IMR-90 (cell line): ENCODE measurements around the gene PCSK6. TPM values are rescaled to one million over a fixed set of nuclear protein-coding genes. Genes with fewer than 3 reads are reported as not detected.

ENCODE experiments used
- ATAC-seq: fragments of 200-7000 bp; cut with Tn5 transposase; 2 replicates; pipeline ENCODE4 v1.9.1; 2020; ENCODE audit warnings: low read depth, mild to moderate bottlenecking, moderate library complexity
- BruUV-seq: library from RNA; stranded (reverse); fragments of 400-500 nt; replicated peaks from 2 replicates; lab custom pipeline; 2021; lab: Mats Ljungman, UMichigan
- CTCF ChIA-PET: fragments of 300-600 bp; formaldehyde crosslinking; extraction: SDS; loops from one replicate; lab custom pipeline; 2021; ENCODE audit warnings: antibody characterized with exemption; lab: Yijun Ruan, JAX
- POLR2A ChIA-PET: fragments of 300-600 bp; sonication (Branson Sonifier 250); formaldehyde crosslinking; loops from one replicate; lab custom pipeline; 2022; ENCODE audit warnings: antibody characterized with exemption; ENCODE audit not compliant: unreplicated experiment; lab: Charles Lee
- DNase-seq: peaks from one replicate; pipeline ENCODE4 v3.0.0; 2013
- H2AFZ ChIP-seq: replicated peaks from 2 replicates; pipeline ENCODE3; 2013; ENCODE audit warnings: low read length, mild to moderate bottlenecking; ENCODE audit not compliant: poor library complexity
- H2AK5ac ChIP-seq: 2 replicates; pipeline ENCODE4 v1.6.1; 2013; ENCODE audit warnings: low read depth, low read length, inconsistent platforms
- H2AK9ac ChIP-seq: replicated peaks from 2 replicates; pipeline ENCODE3; 2013; ENCODE audit warnings: mild to moderate bottlenecking, low read depth, low read length, moderate library complexity; ENCODE audit not compliant: poor library complexity
- H2BK120ac ChIP-seq: 2 replicates; pipeline ENCODE4 v1.6.1; 2013; ENCODE audit warnings: low read depth, low read length, inconsistent platforms
- H2BK15ac ChIP-seq: 3 replicates; pipeline ENCODE4 v1.6.1; 2013; ENCODE audit warnings: low read depth, low read length, inconsistent platforms
- H2BK20ac ChIP-seq: 2 replicates; pipeline ENCODE4 v1.6.1; 2013; ENCODE audit warnings: low read depth, mild to moderate bottlenecking, inconsistent platforms, low read length, moderate library complexity
- H2BK5ac ChIP-seq: 2 replicates; pipeline ENCODE4 v1.6.1; 2013; ENCODE audit warnings: mild to moderate bottlenecking, low read depth, low read length, inconsistent platforms; ENCODE audit not compliant: poor library complexity, severe bottlenecking
- H3K14ac ChIP-seq: replicated peaks from 2 replicates; pipeline ENCODE4 v1.6.1; 2013; ENCODE audit warnings: low read depth, low read length, inconsistent platforms
- H3K18ac ChIP-seq: 2 replicates; pipeline ENCODE4 v1.6.1; 2013; ENCODE audit warnings: low read depth, low read length, control low read depth
- H3K23ac ChIP-seq: 2 replicates; pipeline ENCODE4 v1.6.1; 2013; ENCODE audit warnings: low read depth, low read length, inconsistent platforms
- H3K27ac ChIP-seq: 2 replicates; pipeline ENCODE4 v1.5.1; 2013; ENCODE audit warnings: mild to moderate bottlenecking, control low read depth, low read length; ENCODE audit not compliant: insufficient read depth
- H3K27me3 ChIP-seq: 2 replicates; pipeline ENCODE4 v1.6.1; 2013; ENCODE audit warnings: low read length; ENCODE audit not compliant: control insufficient read depth, insufficient read depth
- H3K36me3 ChIP-seq: 2 replicates; pipeline ENCODE4 v1.6.1; 2013; ENCODE audit warnings: low read length, mixed read lengths; ENCODE audit not compliant: control insufficient read depth, insufficient read depth
- H3K4ac ChIP-seq: 2 replicates; pipeline ENCODE4 v1.6.1; 2013; ENCODE audit warnings: low read depth, low read length, inconsistent platforms
- H3K4me1 ChIP-seq: 2 replicates; pipeline ENCODE4 v1.6.1; 2013; ENCODE audit warnings: low read length, mixed read lengths; ENCODE audit not compliant: control insufficient read depth, insufficient read depth
- H3K4me2 ChIP-seq: 2 replicates; pipeline ENCODE4 v1.6.1; 2013; ENCODE audit warnings: low read depth, mild to moderate bottlenecking, control low read depth, low read length, moderate library complexity
- H3K4me3 ChIP-seq: 2 replicates; pipeline ENCODE4 v1.5.1; 2013; ENCODE audit warnings: low read depth, mild to moderate bottlenecking, control low read depth, low read length, moderate library complexity; ENCODE audit not compliant: insufficient read depth
- H3K56ac ChIP-seq: 2 replicates; pipeline ENCODE4 v1.6.1; 2013; ENCODE audit warnings: low read length, inconsistent platforms; ENCODE audit not compliant: insufficient read depth; ENCODE audit errors: extremely low read depth
- H3K79me1 ChIP-seq, 2 experiments: 2 replicates each; pipeline ENCODE4 v1.6.1; 2013; ENCODE audit warnings: low read length in 2 of 2, inconsistent platforms in 1 of 2, low read depth in 1 of 2
- H3K9ac ChIP-seq: 2 replicates; pipeline ENCODE4 v1.6.1; 2013; ENCODE audit warnings: low read depth, low read length, control low read depth
- H3K9me1 ChIP-seq: 2 replicates; pipeline ENCODE4 v1.6.1; 2013; ENCODE audit warnings: low read length, inconsistent platforms; ENCODE audit not compliant: insufficient read depth
- H3K9me3 ChIP-seq: 2 replicates; pipeline ENCODE4 v1.6.1; 2013; ENCODE audit warnings: low read length; ENCODE audit not compliant: control insufficient read depth, insufficient read depth
- H4K20me1 ChIP-seq: 2 replicates; pipeline ENCODE4 v1.6.1; 2013; ENCODE audit warnings: low read length, inconsistent platforms; ENCODE audit not compliant: insufficient read depth
- H4K5ac ChIP-seq: 2 replicates; pipeline ENCODE4 v1.6.1; 2013; ENCODE audit warnings: mild to moderate bottlenecking, low read depth, low read length, control low read depth
- H4K8ac ChIP-seq, 2 experiments: 2 replicates each; pipeline ENCODE4 v1.6.1; 2013; ENCODE audit warnings: low read depth in 2 of 2, low read length in 2 of 2, control low read depth in 1 of 2, inconsistent platforms in 1 of 2
- H4K91ac ChIP-seq: 2 replicates; pipeline ENCODE4 v1.6.1; 2013; ENCODE audit warnings: low read depth, low read length, inconsistent platforms; ENCODE audit not compliant: insufficient read depth
- MXI1 ChIP-seq: IDR thresholded peaks from 2 replicates; pipeline ENCODE4 v1.6.1; 2012; ENCODE audit warnings: low read depth, mild to moderate bottlenecking, low read length, moderate library complexity, borderline replicate concordance
- NFE2L2 ChIP-seq: fragments of 150-350 bp; IDR thresholded peaks from 2 replicates; pipeline ENCODE4 v1.6.1; 2016; ENCODE audit warnings: low read depth, mild to moderate bottlenecking, low read length
- SMC3 ChIP-seq: fragments of 150-350 bp; IDR thresholded peaks from 2 replicates; pipeline ENCODE4 v1.6.1; 2016; ENCODE audit warnings: low read depth, mild to moderate bottlenecking, antibody characterized with exemption, low read length, moderate library complexity
- WGBS, 2 experiments: methylation state at CpG; one replicate each; pipeline versions ENCODE4 v1.1.5 to v1.1.7; 2013; ENCODE audit warnings: missing lambda C conversion rate in 2 of 2; ENCODE audit not compliant: insufficient read length in 1 of 2; ENCODE audit errors: extremely low coverage in 2 of 2; 5-methylcytosine and 5-hydroxymethylcytosine counted together
- dilution Hi-C: fragments of 300-500 bp; cut with HindIII; formaldehyde crosslinking; loops from one replicate; pipeline ENCODE4 v1.14.3; 2018; ENCODE audit warnings: low sequenced_read_pairs; ENCODE audit not compliant: unreplicated experiment
- in situ Hi-C: fragments of 300-500 bp; cut with MboI; formaldehyde crosslinking; loops from 3 replicates; pipeline ENCODE4 v1.14.3; 2019; ENCODE audit warnings: low sequenced_read_pairs, inconsistent platforms, mixed read lengths
- intact Hi-C: fragments of 100-400 bp; cut with micrococcal nuclease; formaldehyde crosslinking; loops from 2 replicates; pipeline ENCODE4 v1.10.0; 2022
- polyA plus RNA-seq, 3 experiments: library from polyadenylated mRNA; depleted of rRNA; stranded (reverse); fragments of >200 nt; gene quantifications; 2 replicates each; pipeline ENCODE4 v1.2.3, GENCODE V29; 2012; ENCODE audit warnings: low replicate concordance in 1 of 3
- total RNA-seq: library from RNA; depleted of rRNA; stranded (reverse); fragments of >200 nt; gene quantifications from 2 replicates; pipeline ENCODE4 v1.2.3, GENCODE V29; 2012
- TF ChIP-seq, protein P1 (sequence below): fragments of 150-350 bp; IDR thresholded peaks from 2 replicates; pipeline ENCODE4 v1.6.1; 2017; ENCODE audit warnings: mild to moderate bottlenecking, antibody characterized with exemption, low read length, low read depth

The PCSK6 gene
- total and polyA plus RNA-seq, 2 of the 4 experiments (the other 2 are of a cell fraction): not detected

DNA sequence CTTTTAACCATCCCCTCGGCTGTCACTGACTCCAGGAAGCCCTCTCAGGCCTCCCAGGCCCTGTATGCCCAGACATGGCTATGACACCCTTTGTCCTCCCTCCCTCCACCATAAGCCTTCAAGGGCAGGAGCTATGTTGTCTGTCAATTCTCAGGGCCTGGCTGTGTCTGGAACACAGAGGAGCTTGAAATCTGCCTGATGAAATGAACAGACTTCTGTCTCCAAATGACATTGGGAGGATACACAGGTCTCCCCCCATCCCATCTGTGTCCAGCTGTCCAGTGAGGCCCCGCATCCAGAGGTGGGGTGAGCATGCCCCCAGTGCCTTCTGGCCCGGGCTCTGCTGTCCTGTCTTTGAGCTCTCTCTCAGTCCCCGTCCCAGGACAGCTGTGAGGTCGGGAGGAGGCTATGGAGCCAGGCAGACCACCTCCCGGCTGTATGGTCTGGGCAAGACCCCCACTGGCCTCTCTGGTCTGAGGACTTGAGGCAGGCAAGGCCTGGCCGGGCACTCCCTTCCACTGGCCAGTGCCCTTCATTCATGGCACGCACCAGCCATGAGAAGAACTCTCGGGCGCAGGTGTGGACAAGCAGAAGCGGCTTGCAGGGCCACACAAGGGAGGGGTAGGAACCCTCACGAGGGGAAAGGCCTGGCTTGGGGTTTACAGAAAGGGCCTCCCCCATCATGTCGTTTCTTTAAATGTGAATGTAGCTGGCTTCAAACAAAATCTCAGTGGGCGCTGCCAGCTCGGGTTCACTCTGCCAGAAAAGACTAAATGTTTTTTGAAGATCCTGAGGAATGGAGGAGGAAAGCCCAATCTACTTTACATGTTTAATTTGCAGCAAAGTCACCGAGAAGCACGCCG is 38.9 kb downstream of the PCSK6 start:
- BruUV-seq: no TSS peak
- no peak overlapping the region for H3K18ac ChIP-seq

More for the DNA sequence above, 38.9 kb downstream of the PCSK6 start:
- H3K27me3 ChIP-seq: peaks cover 26% of the 10 kb centered on the region
- no peaks in the 10 kb centered on the region for H3K9me3 ChIP-seq
- H2AK5ac ChIP-seq: no peak overlapping the region
- in situ Hi-C loops (no loop called here), intact Hi-C loops (no loop called here), dilution Hi-C loops (no loop called here)
- POLR2A ChIA-PET: no interaction called here
- no peaks in the 10 kb centered on the region for H4K20me1 ChIP-seq
- no peak overlapping the region for H3K27ac ChIP-seq
- H2AFZ ChIP-seq: no peak overlapping the region
- H3K36me3 ChIP-seq: no peaks in the 10 kb centered on the region
- H3K4me1 ChIP-seq: no peaks in the 10 kb centered on the region
- no peak overlapping the region for H3K9ac ChIP-seq
- H2BK120ac ChIP-seq: no peak overlapping the region
- no peaks in the 10 kb centered on the region for H3K9me1 ChIP-seq
- H3K56ac ChIP-seq: no peak overlapping the region
- H3K4me2 ChIP-seq: no peak overlapping the region
- no peak overlapping the region for H3K4ac ChIP-seq
- DNase-seq: no peak
- H3K14ac ChIP-seq: no peak overlapping the region
- H2BK15ac ChIP-seq: no peak overlapping the region
- ATAC-seq: no peak
- H4K91ac ChIP-seq: no peak overlapping the region
- no peak for TF ChIP-seq MXI1
- TF ChIP-seq, protein P1, sequence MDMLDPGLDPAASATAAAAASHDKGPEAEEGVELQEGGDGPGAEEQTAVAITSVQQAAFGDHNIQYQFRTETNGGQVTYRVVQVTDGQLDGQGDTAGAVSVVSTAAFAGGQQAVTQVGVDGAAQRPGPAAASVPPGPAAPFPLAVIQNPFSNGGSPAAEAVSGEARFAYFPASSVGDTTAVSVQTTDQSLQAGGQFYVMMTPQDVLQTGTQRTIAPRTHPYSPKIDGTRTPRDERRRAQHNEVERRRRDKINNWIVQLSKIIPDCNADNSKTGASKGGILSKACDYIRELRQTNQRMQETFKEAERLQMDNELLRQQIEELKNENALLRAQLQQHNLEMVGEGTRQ: no peak
- no peak for TF ChIP-seq NFE2L2
- no peak for TF ChIP-seq SMC3
- H2BK20ac ChIP-seq: no peak overlapping the region
- no peak overlapping the region for H3K4me3 ChIP-seq
- WGBS, 2 experiments: 67% methylated on average over 1 of the region's 18 CpGs; no CpG with 5 or more reads in 1 of the 2 experiments
- no peak overlapping the region for H4K8ac ChIP-seq
- H3K23ac ChIP-seq: no peak overlapping the region
- no peaks in the 10 kb centered on the region for H3K79me1 ChIP-seq
- no peak overlapping the region for H2BK5ac ChIP-seq
- H4K5ac ChIP-seq: no peak overlapping the region
- CTCF ChIA-PET: no interaction called here
- no peak overlapping the region for H2AK9ac ChIP-seq
